ENCODE results near the gene ZNF24. TPM values are rescaled to one million over a fixed set of nuclear protein-coding genes. Genes with fewer than 3 reads are reported as not detected.

Gene ZNF24
- total and polyA plus RNA-seq, 12 donors: 16.3 to 75.6 (median 44.5) TPM

- DNase-seq: peak in 6 of 7 donors; percentile 16 to 49 (median 24)
- no peak overlapping the region for H3K4me3 ChIP-seq
- H3K27me3 ChIP-seq: no peaks in the 10 kb centered on the region
- no peak for TF ChIP-seq POLR2A (IDR thresholded peaks at IDR 0.05)
- no peak for TF ChIP-seq CTCF (IDR thresholded peaks at IDR 0.05)
- intact Hi-C loops (cut with DNase I): no loop called here
- no peak overlapping the region for H3K27ac ChIP-seq
- H3K9me3 ChIP-seq (replicated peaks in 1 of 3): peaks cover 0 to 36% (median 7%) of the 10 kb centered on the region in 3 donors
- peaks cover 0 to 8% of the 10 kb centered on the region in 2 donors for H3K36me3 ChIP-seq (replicated peaks in 1 of 2)
- H3K4me1 ChIP-seq (replicated peaks in 1 of 2): no peaks in the 10 kb centered on the region
- WGBS, 4 donors: 39 to 50% (median 42%) methylated on average over 2 of the region's 2 CpGs
These were observed 32.7 kb downstream of the ZNF24 start for GRCh38 chr18:35311496-35311895.

- intact Hi-C loops (cut with DNase I): loop anchor here in 1 of 2 donors (10.0 kb wide), 1 partner anchor 62 kb away; the partner anchor contains the start of gene ZNF397
- H3K36me3 ChIP-seq (replicated peaks in 1 of 2): peaks cover 0 to 11% of the 10 kb centered on the region in 2 donors
- no peak overlapping the region for H3K4me3 ChIP-seq
- no peak for DNase-seq
- H3K9me3 ChIP-seq (replicated peaks in 1 of 3): peaks cover 0 to 74% (median 7%) of the 10 kb centered on the region in 3 donors
- no peaks in the 10 kb centered on the region for H3K27me3 ChIP-seq
- 98 to 100% (median 99%) methylated on average over 5 of the region's 5 CpGs for WGBS, 4 donors
- H3K4me1 ChIP-seq (replicated peaks in 1 of 2): no peaks in the 10 kb centered on the region
- no peak overlapping the region for H3K27ac ChIP-seq
- TF ChIP-seq CTCF (IDR thresholded peaks at IDR 0.05): no peak
- TF ChIP-seq POLR2A (IDR thresholded peaks at IDR 0.05): no peak
These were observed 37.5 kb downstream of the ZNF24 start for GRCh38 chr18:35306588-35307250.

DNA sequence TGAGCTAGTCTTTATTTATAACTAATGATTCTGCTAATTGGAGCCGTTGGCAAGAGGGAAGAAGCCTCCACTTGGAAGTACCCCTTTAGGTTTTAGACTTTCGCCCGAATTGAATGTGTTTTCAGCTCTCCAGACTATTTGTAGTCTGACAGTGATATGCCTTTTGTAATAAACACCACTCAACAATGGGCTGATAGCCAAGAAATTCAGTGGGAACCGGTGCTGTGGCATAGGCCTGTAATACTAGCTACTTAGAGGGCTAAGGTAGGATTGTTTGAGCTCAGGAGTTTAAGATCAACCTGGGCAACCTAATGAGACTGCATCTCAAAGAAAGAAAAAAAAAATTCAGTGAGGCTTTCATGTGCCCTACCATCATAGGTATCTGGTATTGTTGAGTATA is 40.6 kb downstream of the ZNF24 start:
- Histone ChIP-seq H3K27me3 (no peaks in the 10 kb centered on the region), H3K4me3 (no peak overlapping the region), H3K36me3 (replicated peaks in 1 of 2) (peaks cover 0 to 11% of the 10 kb centered on the region in 2 donors), H3K9me3 (replicated peaks in 1 of 3) (peaks cover 6 to 78% (median 7%) of the 10 kb centered on the region in 3 donors), H3K4me1 (replicated peaks in 1 of 2) (no peaks in the 10 kb centered on the region), H3K27ac (no peak overlapping the region)
- 96 to 100% (median 97%) methylated on average over 4 of the region's 4 CpGs for WGBS, 4 donors
- intact Hi-C loops (cut with DNase I): loop anchor here in 1 of 2 donors (10.0 kb wide), 1 partner anchor 59 kb away; the partner anchor contains the start of gene ZNF397
- no peak for DNase-seq
- TF ChIP-seq CTCF (IDR thresholded peaks at IDR 0.05): no peak

GRCh38 chr18:35296060-35296459 is 48.2 kb downstream of the ZNF24 start:
- 94 to 100% (median 97%) methylated on average over 2 of the region's 2 CpGs for WGBS, 4 donors
- Histone ChIP-seq H3K36me3 (replicated peaks in 1 of 2) (no peaks in the 10 kb centered on the region), H3K4me1 (replicated peaks in 1 of 2) (peaks cover 9 to 30% of the 10 kb centered on the region in 2 donors), H3K4me3 (no peak overlapping the region), H3K27me3 (no peaks in the 10 kb centered on the region), H3K27ac (no peak overlapping the region), H3K9me3 (replicated peaks in 1 of 3) (peaks cover 0 to 18% (median 2%) of the 10 kb centered on the region in 3 donors)
- no peak for TF ChIP-seq POLR2A (IDR thresholded peaks at IDR 0.05)
- TF ChIP-seq CTCF (IDR thresholded peaks at IDR 0.05): no peak
- intact Hi-C loops (cut with DNase I): no loop called here
- no peak for DNase-seq

All from adrenal gland (tissue), 12 donors.